Erythroblast (primary cell): ENCODE measurements around the gene USP10.

Experiments
- DNase-seq, 2 experiments: peaks; one replicate each; lab custom pipeline; 2025; lab: John Stamatoyannopoulos, UW
- GATA1 ChIP-seq: IDR thresholded peaks from 2 replicates; pipeline ENCODE4 v1.6.1; 2011; ENCODE audit warnings: low read depth, mild to moderate bottlenecking, control low read depth, low read length, moderate library complexity
- POLR2A ChIP-seq: IDR thresholded peaks from 2 replicates; pipeline ENCODE4 v1.6.1; 2011; ENCODE audit warnings: mild to moderate bottlenecking, low read length

Gene USP10, protein sequence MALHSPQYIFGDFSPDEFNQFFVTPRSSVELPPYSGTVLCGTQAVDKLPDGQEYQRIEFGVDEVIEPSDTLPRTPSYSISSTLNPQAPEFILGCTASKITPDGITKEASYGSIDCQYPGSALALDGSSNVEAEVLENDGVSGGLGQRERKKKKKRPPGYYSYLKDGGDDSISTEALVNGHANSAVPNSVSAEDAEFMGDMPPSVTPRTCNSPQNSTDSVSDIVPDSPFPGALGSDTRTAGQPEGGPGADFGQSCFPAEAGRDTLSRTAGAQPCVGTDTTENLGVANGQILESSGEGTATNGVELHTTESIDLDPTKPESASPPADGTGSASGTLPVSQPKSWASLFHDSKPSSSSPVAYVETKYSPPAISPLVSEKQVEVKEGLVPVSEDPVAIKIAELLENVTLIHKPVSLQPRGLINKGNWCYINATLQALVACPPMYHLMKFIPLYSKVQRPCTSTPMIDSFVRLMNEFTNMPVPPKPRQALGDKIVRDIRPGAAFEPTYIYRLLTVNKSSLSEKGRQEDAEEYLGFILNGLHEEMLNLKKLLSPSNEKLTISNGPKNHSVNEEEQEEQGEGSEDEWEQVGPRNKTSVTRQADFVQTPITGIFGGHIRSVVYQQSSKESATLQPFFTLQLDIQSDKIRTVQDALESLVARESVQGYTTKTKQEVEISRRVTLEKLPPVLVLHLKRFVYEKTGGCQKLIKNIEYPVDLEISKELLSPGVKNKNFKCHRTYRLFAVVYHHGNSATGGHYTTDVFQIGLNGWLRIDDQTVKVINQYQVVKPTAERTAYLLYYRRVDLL

DNA sequence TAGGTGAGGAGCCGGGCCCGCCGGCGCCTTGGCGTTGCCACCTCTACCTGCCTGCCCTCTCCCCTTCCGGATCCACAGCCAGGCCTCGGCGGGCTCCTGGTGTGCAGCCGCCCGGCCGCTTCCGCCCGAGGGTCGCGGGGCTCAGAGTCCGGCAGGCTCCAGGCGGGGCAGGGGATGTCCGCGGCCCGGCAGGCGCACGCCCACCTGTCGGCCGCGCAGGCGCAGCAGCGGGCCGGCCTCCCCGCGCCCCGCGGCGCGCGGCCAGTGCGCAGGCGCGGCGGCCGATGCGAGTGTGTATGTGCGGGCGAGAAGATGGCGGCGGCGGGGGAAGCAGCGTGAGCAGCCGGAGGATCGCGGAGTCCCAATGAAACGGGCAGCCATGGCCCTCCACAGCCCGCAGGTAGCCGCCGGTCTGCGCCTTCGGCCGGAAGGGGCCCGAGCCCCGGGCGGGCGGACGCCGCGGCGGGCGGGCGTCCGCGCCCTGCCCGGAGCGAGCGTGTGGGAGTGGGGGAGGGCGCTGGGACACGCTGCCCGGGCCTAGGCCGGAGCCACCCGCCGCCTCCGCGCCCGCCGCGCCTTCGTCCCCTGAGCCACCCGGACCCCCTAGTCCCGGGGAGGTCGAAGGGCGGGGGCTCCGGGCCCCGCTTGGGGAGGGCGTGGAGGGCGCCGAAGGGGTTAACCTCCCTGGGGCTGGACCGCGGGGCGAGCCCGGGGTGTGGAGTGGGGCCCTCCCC lies at the start of gene USP10:
Gene USP10 (plus strand): TSS at position 289 of the 734 bp plus-strand sequence. CDS start 91 bp downstream, at position 380.
- DNase-seq, result peak; percentile 88 to 94
- TF ChIP-seq GATA1, result no peak
- peak; percentile 54 for TF ChIP-seq POLR2A

DNA sequence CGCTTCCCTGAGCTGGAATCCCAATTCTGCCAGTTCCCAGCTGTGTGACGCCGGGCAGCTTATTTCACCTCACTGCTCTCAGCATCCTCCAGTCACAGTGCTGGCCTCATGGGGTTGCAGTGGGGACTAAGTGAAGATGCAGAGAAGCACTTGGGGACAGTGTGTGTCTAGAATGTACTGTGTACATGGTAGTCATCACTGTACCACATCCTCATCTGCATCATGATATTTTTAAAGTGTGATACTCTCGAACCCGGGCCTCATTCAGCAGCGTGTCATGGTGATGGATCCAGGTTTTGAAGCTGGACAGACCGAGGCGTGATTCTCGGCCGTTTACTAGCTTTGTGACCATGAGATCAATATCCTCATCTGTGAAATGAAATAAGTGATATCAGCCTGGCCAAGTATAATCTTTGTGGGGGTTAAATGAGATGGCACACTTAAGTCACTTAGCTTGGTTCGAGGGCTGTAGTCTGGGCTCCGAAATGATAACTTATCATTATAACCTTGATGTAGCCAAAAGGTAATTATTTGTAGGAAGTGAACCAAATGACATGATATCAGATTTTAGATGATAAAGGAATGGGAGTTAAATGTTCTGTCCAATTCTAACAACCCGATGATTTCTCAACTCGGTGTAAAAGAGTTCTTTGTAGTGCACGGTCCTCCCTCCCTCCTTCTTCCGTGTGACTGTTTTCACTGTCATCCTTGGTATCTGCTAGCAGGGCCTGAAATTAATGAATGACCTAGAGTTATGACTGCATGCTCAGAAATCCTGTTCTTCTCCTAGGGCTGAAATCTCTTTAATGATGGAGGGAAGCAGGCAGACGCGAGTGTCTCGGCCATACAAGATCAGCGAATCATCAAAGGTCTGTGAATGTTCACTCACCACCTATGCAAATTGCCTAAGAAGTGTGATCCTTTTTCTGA lies 49.5 kb upstream of the USP10 start:
- TF ChIP-seq POLR2A, result no peak
- no peak for TF ChIP-seq GATA1
- DNase-seq, result no peak

DNA sequence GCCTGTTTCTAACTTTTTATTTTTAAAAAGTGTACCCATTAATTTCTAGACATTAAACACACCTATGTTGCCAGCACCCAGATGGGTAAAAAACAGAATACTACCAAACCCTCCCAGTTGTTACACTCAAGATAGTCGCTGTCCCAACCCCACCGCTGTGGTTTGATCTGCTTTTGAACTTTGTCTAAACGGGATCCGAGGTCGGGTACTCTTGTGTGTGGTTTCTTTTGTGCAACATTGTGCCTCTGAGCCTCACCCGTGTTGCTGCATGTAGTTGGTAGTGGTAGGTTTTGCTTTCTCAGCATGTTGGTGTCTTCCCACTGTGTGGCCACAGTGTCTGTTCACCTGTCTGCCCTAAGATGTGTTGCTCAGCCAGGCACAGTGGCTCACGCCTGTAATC lies 47.2 kb upstream of the USP10 start:
- DNase-seq, result no peak
- TF ChIP-seq POLR2A (no peak), GATA1 (no peak)

DNA sequence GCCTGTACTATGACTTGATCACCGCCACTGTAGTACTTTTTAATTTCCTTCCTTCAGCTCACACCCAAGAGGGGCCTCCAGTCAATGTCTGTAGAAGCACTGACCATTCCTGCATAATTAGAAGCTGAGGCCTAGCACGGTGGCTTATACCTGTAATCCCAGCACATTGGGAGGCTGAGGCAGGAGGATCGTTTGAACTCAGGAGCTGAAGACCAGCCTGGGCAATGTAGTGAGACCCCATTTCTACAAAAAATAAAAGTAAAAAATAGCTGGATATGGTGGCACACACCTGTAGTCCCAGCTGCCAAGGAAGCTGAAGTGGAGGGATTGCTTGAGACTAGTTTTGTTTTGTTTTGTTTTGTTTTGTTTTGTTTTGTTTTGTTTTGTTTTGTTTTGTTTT lies 45.6 kb upstream of the USP10 start:
- no peak for DNase-seq
- TF ChIP-seq GATA1, result no peak
- TF ChIP-seq POLR2A, result no peak

DNA sequence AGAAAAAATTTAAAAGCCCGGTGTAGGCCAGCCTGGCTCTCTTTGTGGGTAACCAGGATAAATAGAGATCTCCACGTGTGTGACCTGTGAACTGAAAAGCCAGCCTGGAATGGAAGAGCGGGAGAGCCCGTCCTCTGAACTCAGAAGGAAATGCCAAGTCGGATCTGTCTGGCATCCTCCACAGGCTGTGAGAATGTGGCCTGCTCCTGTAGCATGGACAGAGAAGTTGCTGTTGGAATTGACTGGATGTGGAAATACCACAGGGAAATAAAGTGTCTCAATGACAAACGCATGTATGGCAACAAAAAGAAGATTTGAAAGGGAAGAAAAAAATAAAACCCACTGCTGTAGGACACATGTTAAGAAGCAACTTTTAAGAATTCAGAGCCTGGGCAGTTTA lies 44.8 kb upstream of the USP10 start:
- TF ChIP-seq GATA1, result no peak
- DNase-seq, result no peak

DNA sequence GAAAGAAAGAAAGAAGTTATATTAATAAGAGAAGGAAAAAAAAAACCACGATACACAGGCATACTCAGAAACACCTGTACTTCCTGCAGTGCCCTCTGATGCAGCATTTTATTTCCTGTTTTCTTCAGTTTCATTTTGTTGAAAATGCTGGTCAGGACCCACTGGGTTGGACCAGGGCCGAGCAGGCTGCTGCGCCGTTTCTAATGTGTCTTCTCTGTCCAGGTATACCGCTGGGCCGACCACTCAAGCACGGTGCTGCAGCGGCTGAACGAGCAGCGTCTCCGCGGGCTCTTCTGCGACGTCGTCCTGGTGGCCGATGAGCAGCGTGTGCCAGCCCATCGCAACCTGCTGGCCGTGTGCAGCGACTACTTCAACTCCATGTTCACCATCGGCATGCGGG lies 43.2 kb upstream of the USP10 start:
- TF ChIP-seq GATA1, result no peak
- no peak for TF ChIP-seq POLR2A
- DNase-seq, result no peak

DNA sequence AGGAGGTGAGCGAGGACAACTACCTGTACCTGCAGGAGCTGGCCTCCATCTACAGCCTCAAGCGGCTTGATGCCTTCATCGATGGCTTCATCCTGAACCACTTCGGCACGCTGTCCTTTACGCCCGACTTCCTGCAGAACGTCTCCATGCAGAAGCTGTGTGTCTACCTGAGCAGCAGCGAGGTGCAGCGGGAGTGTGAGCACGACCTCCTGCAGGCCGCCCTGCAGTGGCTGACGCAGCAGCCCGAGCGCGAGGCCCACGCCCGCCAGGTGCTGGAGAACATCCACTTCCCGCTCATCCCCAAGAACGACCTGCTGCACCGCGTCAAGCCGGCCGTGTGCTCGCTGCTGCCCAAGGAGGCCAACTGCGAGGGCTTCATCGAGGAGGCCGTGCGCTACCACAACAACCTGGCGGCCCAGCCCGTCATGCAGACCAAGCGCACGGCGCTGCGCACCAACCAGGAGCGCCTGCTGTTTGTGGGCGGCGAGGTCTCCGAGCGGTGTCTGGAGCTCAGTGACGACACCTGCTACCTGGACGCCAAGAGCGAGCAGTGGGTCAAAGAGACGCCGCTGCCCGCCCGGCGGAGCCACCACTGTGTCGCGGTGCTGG lies 42.5 kb upstream of the USP10 start:
- TF ChIP-seq GATA1 (no peak), POLR2A (no peak)

DNA sequence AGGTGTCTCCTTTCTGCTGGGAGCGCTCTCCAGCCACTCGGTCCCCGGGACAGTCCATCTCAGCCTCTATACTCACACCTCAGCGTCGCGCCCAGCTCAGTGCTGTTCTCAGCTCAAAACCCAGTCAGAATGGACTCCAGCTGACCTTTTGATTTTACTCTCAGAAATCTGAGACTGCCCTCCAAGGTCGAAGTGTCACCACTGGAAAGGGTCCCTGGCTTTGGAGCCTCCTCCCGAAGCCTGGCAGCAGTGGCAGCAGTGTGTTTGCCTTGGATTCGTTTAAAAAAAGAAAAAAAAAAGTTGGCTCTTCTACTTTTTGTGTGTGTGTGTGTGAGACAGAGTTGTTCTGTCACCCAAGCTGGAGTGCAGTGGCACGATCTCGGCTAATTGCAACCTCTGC lies 41.1 kb upstream of the USP10 start:
- DNase-seq, result no peak
- TF ChIP-seq GATA1 (no peak), POLR2A (no peak)

More for the DNA sequence above, 42.5 kb upstream of the USP10 start:
- DNase-seq, result no peak

DNA sequence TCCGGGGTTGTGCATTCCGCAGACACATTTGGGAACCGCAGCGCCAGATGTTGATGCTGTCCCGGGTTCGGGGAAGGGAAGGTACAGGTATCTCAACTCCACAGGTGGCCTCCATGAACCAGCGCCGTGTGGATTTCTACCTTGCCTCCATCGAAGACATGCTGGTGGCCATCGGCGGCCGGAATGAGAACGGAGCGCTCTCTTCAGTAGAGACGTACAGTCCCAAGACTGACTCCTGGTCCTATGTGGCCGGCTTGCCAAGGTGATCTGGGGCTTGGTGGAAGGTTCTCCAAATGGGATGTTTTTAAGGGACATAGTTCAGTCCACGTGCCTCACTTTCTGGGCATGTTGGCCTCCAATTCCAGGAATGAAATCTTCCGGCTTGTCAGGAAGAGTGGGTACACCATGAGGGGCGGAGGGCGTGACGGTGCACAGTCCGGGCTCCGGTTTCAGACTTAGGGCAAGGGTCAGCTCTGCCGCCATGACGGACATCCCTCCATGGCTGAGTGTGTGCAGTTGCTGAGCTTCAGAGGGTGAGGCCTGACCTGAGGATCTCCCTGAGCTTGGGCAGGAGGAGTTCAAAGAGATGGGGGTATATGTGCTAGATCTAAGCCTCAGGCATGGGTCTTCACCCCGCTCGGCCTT lies 40.0 kb upstream of the USP10 start:
- no peak for DNase-seq
- no peak for TF ChIP-seq POLR2A
- no peak for TF ChIP-seq GATA1

DNA sequence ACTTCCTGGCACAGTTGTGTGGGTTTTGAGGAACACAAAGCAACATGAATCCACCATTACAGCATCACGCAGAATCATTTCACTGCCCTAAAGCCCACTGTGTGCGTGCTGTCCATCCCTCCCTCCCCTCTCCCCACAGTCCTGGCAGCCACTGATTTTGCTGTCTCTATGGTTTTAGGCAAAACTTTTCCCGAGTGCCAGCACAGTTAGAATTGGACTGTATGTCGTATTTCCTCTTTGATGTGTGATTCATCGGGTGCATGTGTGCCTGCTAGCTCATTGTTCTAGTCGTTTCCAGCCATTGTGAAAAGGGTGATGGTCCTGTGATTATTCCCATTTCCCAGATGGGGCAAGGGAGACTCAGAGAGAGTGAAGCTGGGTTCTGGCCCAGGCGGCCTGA lies 38.8 kb upstream of the USP10 start:
- DNase-seq, result no peak
- TF ChIP-seq POLR2A (no peak), GATA1 (no peak)

DNA sequence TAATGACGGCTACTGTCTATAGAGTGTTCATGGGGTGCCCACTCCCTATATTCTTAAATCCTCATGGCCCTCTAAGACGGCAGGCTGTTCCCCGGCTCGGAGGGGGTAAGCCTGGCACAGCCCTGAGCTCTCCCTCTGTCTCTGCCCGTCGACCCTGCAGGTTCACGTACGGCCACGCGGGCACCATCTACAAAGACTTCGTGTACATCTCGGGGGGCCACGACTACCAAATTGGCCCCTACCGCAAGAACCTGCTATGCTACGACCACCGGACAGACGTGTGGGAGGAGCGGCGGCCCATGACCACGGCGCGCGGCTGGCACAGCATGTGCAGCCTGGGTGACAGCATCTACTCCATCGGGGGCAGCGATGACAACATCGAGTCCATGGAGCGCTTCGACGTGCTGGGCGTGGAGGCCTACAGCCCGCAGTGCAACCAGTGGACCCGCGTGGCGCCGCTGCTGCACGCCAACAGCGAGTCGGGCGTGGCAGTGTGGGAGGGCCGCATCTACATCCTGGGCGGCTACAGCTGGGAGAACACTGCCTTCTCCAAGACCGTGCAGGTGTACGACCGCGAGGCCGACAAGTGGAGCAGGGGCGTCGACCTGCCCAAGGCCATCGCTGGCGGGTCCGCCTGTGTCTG lies 38.3 kb upstream of the USP10 start:
- TF ChIP-seq GATA1 (no peak), POLR2A (no peak)
- no peak for DNase-seq

DNA sequence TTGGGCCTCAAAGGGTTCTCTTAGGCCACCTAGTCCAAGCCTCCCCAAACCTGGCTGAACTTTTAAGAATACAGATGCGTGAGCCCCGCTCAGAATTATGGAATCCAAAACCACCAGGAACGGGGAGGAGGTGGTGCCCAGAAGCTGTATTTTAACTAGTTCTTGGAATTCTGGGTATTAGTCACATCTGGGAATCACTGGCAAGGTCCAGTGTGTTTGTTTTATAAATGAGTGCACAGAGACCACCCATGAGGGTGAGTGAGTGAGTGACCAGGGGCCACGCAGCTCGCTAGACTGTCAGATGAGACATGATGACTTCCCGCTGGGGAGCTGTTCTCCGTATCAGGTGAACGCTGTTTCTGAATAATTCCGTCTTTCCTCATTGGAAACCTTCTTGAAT lies 37.3 kb upstream of the USP10 start:
- no peak for TF ChIP-seq POLR2A
- no peak for DNase-seq
